Measurements from ENCODE around the gene HOOK1. TPM values are rescaled to one million over a fixed set of nuclear protein-coding genes. Genes with fewer than 3 reads are reported as not detected.

HOOK1 gene
- total RNA-seq, 3 donors from 2014 or later: 4.1 to 9.2 (median 6.9) TPM

GRCh38 chr1:59924653-59925052, 109.9 kb downstream of the HOOK1 start:
- DNase-seq (no peak), ATAC-seq (no peak)
- Mint-ChIP-seq H3K36me3 (ENCODE audit: insufficient read depth) (peaks cover 3% of the 10 kb centered on the region), H3K9me3 (peaks cover 14% of the 10 kb centered on the region), H3K4me1 (ENCODE audit: low read depth) (peaks cover 13% of the 10 kb centered on the region), H3K4me3 (no peak overlapping the region), H3K27me3 (ENCODE audit: low read depth) (peaks cover 23% of the 10 kb centered on the region)

Other genes with a start within 250 kb of the HOOK1 start
- gene CYP2J2, start 111.8 kb downstream of the HOOK1 start, total RNA-seq: 1 to 10 TPM in 2 of 3 donors, under 1 TPM in 1; 0.52 to 1.3 (median 1.1) TPM